A673 (cell line): ENCODE results near the gene MRPS10. TPM values are rescaled to one million over a fixed set of nuclear protein-coding genes. Genes with fewer than 3 reads are reported as not detected.

Experiments
- BruUV-seq: library from RNA; stranded (reverse); fragments of 400-500 nt; replicated peaks from 2 replicates; lab custom pipeline; 2021; lab: Mats Ljungman, UMichigan
- CTCF ChIA-PET: fragments of 300-600 bp; sonication (Branson Sonifier 250); formaldehyde crosslinking; loops from one replicate; lab custom pipeline; 2022; ENCODE audit warnings: antibody characterized with exemption; lab: Charles Lee
- POLR2A ChIA-PET: fragments of 300-600 bp; sonication (Branson Sonifier 250); formaldehyde crosslinking; loops from one replicate; lab custom pipeline; 2022; ENCODE audit warnings: antibody characterized with exemption; ENCODE audit not compliant: low non-redundant PET; lab: Charles Lee
- DNase-seq: peaks from one replicate; pipeline ENCODE4 v3.0.0-alpha.2; 2015; ENCODE audit warnings: low spot score
- H3K27ac ChIP-seq: fragments of 200-600 bp; sonication (generic); 2 replicates; pipeline ENCODE4 v1.5.1; 2016; ENCODE audit warnings: mixed run types, low read depth, mild to moderate bottlenecking, mixed read lengths, antibody characterized with exemption, low read length; ENCODE audit not compliant: poor library complexity, severe bottlenecking
- H3K27me3 ChIP-seq: fragments of 200-600 bp; sonication (generic); replicated peaks from 2 replicates; pipeline ENCODE4 v1.6.1; 2017; ENCODE audit warnings: mixed run types, low read depth, mild to moderate bottlenecking, mixed read lengths, antibody characterized with exemption, low read length; ENCODE audit not compliant: insufficient read depth, poor library complexity
- H3K36me3 ChIP-seq: fragments of 200-600 bp; sonication (generic); 2 replicates; pipeline ENCODE4 v1.6.1; 2016; ENCODE audit warnings: mixed run types, mild to moderate bottlenecking, mixed read lengths, antibody characterized with exemption, low read length; ENCODE audit not compliant: insufficient read depth, poor library complexity, severe bottlenecking
- H3K4me1 ChIP-seq: fragments of 200-600 bp; sonication (generic); 2 replicates; pipeline ENCODE4 v1.6.1; 2017; ENCODE audit warnings: mixed run types, mild to moderate bottlenecking, mixed read lengths, antibody characterized with exemption, low read length; ENCODE audit not compliant: insufficient read depth, poor library complexity, severe bottlenecking
- H3K4me3 ChIP-seq: fragments of 200-600 bp; sonication (generic); 2 replicates; pipeline ENCODE4 v1.5.1; 2016; ENCODE audit warnings: low read depth, mixed run types, mild to moderate bottlenecking, mixed read lengths, low read length; ENCODE audit not compliant: poor library complexity, severe bottlenecking
- H3K9me3 ChIP-seq: fragments of 200-600 bp; sonication (generic); 2 replicates; pipeline ENCODE4 v1.6.1; 2016; ENCODE audit warnings: mixed run types, low read depth, mild to moderate bottlenecking, mixed read lengths, antibody characterized with exemption, low read length; ENCODE audit not compliant: poor library complexity, severe bottlenecking
- EZH2 ChIP-seq: fragments of 200-600 bp; sonication (generic); IDR thresholded peaks from 2 replicates; pipeline ENCODE4 v1.6.1; 2017; ENCODE audit warnings: borderline replicate concordance, low read depth, mild to moderate bottlenecking, mixed read lengths, antibody characterized with exemption, low read length; ENCODE audit not compliant: poor library complexity, severe bottlenecking
- intact Hi-C: fragments of 100-400 bp; cut with micrococcal nuclease; formaldehyde crosslinking; loops from one replicate; pipeline ENCODE4 v1.10.0; 2022; ENCODE audit not compliant: unreplicated experiment
- total RNA-seq: library from RNA; stranded (reverse); gene quantifications from 2 replicates; pipeline ENCODE4 v1.2.3, GENCODE V29; 2021
- TF ChIP-seq, protein P1 (sequence below): fragments of 300-800, 200-600 bp; sonication (generic); conservative IDR thresholded peaks from 2 replicates; pipeline ENCODE4 v1.5.1; 2017; ENCODE audit warnings: low read depth, mild to moderate bottlenecking, antibody characterized with exemption, low read length, moderate library complexity, mixed read lengths

Gene MRPS10
- total RNA-seq, 1 experiment from 2014 or later: 52.0 TPM

DNA sequence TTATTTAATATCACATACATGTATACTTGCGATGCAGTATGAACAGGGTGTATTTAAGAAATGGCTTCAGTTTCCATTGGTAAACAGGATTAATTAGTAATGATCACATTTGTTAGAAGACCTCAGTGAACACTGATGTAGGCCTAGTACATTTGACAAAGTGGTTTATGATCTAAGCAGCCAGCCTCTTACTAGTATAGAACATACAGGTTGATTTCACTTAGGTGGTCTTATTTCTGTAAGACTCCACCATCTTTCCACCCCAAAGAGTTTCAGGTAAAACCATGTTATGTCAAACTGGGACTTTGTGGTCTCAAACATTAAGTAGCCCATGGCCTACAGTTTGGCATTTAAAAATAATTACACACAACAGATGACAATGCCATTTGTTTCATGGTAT lies 20.2 kb upstream of the MRPS10 start:
- Histone ChIP-seq H3K36me3 (no peaks in the 10 kb centered on the region), H3K9me3 (no peaks in the 10 kb centered on the region), H3K4me3 (no peak overlapping the region), H3K27me3 (no peaks in the 10 kb centered on the region), H3K4me1 (no peaks in the 10 kb centered on the region), H3K27ac (no peak overlapping the region)
- intact Hi-C loops: no loop called here
- no TSS peak for BruUV-seq
- DNase-seq: no peak
- ChIA-PET POLR2A (no interaction called here), CTCF (no interaction called here)
- TF ChIP-seq, protein P1, sequence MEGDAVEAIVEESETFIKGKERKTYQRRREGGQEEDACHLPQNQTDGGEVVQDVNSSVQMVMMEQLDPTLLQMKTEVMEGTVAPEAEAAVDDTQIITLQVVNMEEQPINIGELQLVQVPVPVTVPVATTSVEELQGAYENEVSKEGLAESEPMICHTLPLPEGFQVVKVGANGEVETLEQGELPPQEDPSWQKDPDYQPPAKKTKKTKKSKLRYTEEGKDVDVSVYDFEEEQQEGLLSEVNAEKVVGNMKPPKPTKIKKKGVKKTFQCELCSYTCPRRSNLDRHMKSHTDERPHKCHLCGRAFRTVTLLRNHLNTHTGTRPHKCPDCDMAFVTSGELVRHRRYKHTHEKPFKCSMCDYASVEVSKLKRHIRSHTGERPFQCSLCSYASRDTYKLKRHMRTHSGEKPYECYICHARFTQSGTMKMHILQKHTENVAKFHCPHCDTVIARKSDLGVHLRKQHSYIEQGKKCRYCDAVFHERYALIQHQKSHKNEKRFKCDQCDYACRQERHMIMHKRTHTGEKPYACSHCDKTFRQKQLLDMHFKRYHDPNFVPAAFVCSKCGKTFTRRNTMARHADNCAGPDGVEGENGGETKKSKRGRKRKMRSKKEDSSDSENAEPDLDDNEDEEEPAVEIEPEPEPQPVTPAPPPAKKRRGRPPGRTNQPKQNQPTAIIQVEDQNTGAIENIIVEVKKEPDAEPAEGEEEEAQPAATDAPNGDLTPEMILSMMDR: no peak
- TF ChIP-seq EZH2: no peak

DNA sequence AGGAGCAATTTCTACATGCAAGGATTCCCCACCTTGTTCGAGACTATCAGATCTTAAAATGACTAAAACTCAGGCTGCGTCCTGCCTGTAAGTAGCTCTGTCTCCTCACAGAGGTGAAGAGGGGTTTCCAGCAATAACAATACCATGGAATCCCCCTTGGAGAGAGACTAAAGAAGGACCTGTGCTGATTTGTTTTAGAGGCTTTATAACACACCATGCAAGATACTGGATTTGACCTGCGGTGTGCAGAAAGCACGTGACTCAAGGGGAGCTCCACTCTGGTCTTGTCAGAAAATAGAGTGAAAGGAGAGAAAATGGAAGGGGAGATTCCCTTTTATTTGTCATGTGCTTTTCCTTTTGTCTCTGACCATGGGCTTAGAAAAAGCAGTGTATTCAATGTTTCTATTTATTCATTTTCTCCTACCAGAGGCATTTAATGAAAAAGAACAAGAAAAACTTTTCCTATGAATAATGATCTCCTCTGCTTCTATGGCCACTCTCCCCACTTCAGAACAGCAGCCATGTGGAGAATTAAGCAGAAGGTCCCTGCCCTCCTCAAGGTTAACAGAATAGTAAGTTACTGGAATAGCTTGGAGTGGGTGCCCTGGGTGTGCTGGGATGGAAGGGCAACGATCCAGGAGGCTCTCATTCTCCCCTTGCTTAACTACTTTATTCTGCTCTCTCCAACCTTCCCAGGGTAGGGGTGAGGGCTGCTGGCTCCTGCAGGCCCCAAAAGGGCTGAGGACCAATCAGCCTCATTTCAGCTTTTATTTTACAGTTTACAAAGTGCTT lies 19.2 kb upstream of the MRPS10 start:
- Histone ChIP-seq H3K27me3 (no peaks in the 10 kb centered on the region), H3K4me1 (no peaks in the 10 kb centered on the region), H3K9me3 (no peaks in the 10 kb centered on the region), H3K27ac (no peak overlapping the region), H3K4me3 (no peak overlapping the region), H3K36me3 (no peaks in the 10 kb centered on the region)
- TF ChIP-seq, protein P1: no peak
- no peak for TF ChIP-seq EZH2
- CTCF ChIA-PET: no interaction called here
- DNase-seq: no peak
- intact Hi-C loops: no loop called here
- POLR2A ChIA-PET: no interaction called here
- BruUV-seq: no TSS peak

DNA sequence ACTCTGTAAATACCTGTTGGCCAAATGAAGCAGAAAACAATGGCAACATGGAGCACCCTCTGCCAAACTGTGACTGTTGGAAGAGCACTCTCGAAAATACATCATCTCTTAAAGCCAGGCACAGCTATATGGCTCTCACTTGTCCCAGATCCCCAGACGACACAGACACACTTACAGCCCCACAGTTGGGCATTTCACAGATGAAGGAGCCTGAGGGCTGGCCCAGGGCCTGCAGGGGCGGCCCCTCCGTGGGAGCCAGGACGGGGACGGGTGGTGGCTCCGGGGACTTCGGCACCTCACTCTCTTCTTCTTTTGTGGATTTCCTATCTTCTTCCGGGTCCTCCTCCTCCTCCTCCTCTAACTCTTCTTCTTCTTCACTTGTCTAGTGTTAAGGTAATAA lies 18.4 kb upstream of the MRPS10 start:
- intact Hi-C loops: no loop called here

More for the DNA sequence above, 18.4 kb upstream of the MRPS10 start:
- no TSS peak for BruUV-seq
- H3K9me3 ChIP-seq: no peaks in the 10 kb centered on the region
- no peak for DNase-seq
- CTCF ChIA-PET: no interaction called here
- POLR2A ChIA-PET: no interaction called here
- H3K4me3 ChIP-seq: no peak overlapping the region
- no peak overlapping the region for H3K27ac ChIP-seq
- H3K27me3 ChIP-seq: no peaks in the 10 kb centered on the region
- TF ChIP-seq, protein P1: no peak
- TF ChIP-seq EZH2: no peak
- H3K4me1 ChIP-seq: no peaks in the 10 kb centered on the region
- H3K36me3 ChIP-seq: no peaks in the 10 kb centered on the region
